Adipocyte (in vitro differentiated cells): ENCODE measurements around the gene GSX1.
A peak's percentile ranks its signal among the peaks of the same experiment; 100 is the strongest.

ENCODE experiments used
- DNase-seq: peaks from one replicate; pipeline ENCODE4 v3.0.0-alpha.2; 2015; ENCODE audit warnings: low read depth
- H3K27me3 ChIP-seq: replicated peaks from 2 replicates; pipeline ENCODE4 v1.7.0; 2013; ENCODE audit warnings: mild to moderate bottlenecking, low read length, moderate library complexity; ENCODE audit not compliant: control insufficient read depth, insufficient read depth
- H3K36me3 ChIP-seq: 2 replicates; pipeline ENCODE4 v1.7.0; 2013; ENCODE audit warnings: low read length, mild to moderate bottlenecking, moderate library complexity; ENCODE audit not compliant: control insufficient read depth, insufficient read depth, severe bottlenecking
- H3K4me1 ChIP-seq: 2 replicates; pipeline ENCODE4 v1.7.0; 2013; ENCODE audit warnings: mild to moderate bottlenecking, low read length, moderate library complexity; ENCODE audit not compliant: control insufficient read depth, insufficient read depth
- H3K4me3 ChIP-seq: 2 replicates; pipeline ENCODE4 v1.7.0; 2013; ENCODE audit warnings: mild to moderate bottlenecking, low read length, moderate library complexity
- H3K9ac ChIP-seq: 2 replicates; pipeline ENCODE4 v1.7.0; 2013; ENCODE audit warnings: mild to moderate bottlenecking, low read length, moderate library complexity
- H3K9me3 ChIP-seq: 2 replicates; pipeline ENCODE4 v1.7.0; 2013; ENCODE audit warnings: mild to moderate bottlenecking, low read length, moderate library complexity; ENCODE audit not compliant: control insufficient read depth

GSX1 gene

GRCh38 chr13:27782151-27782550 is 10.1 kb upstream of the GSX1 start:
- Histone ChIP-seq H3K27me3 (peaks cover 48% of the 10 kb centered on the region), H3K4me1 (no peaks in the 10 kb centered on the region), H3K4me3 (no peak overlapping the region), H3K9ac (no peak overlapping the region), H3K36me3 (no peaks in the 10 kb centered on the region), H3K9me3 (peaks cover 12% of the 10 kb centered on the region)
- no peak for DNase-seq

DNA sequence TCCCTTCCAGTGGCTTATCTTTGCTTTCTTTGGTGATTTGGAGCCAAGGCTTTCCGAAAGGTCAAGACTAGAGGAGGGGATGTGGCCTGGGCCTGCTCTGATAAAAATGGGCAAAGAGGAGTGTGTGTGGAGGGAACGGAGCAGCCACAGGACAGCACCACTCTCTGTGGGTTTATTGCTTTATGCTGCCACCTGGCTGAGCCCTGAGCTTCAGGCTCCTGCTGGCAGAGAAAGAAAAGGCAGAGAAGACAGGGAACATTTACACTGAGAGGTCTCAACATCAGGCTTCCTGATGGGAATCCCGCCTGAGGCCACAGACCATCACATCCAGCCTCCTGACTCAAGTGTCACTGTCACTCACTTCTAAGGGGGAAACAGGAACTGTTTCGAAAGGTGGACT is 9.2 kb upstream of the GSX1 start:
- Histone ChIP-seq H3K36me3 (no peaks in the 10 kb centered on the region), H3K9me3 (peaks cover 12% of the 10 kb centered on the region), H3K4me1 (no peaks in the 10 kb centered on the region), H3K9ac (no peak overlapping the region), H3K27me3 (peaks cover 50% of the 10 kb centered on the region), H3K4me3 (no peak overlapping the region)
- DNase-seq, result peak; percentile 30

- H3K27me3 ChIP-seq, result peaks cover 54% of the 10 kb centered on the region
- DNase-seq, result no peak
- no peaks in the 10 kb centered on the region for H3K36me3 ChIP-seq
- H3K9ac ChIP-seq, result no peak overlapping the region
- peaks cover 4% of the 10 kb centered on the region for H3K4me1 ChIP-seq
- H3K4me3 ChIP-seq, result no peak overlapping the region
- H3K9me3 ChIP-seq, result peaks cover 16% of the 10 kb centered on the region
These were observed 4.0 kb upstream of the GSX1 start for GRCh38 chr13:27788271-27788670.

DNA sequence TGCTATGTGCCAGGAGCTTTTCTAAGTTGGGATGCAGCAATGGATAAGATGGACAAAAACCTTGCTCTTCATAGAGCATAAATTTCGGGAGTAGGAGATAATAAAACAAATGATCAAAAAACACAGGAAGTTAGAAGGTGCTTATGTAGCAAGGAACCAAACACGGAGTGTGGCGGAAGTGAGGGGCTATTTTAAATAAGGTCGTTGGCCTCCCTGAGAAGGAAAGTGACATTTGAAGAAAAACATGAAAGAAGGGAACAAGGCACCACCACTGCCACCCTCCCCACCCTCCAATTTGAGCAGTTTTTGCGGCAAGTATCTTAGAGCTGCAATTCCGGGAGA is 3.2 kb upstream of the GSX1 start:
- peaks cover 4% of the 10 kb centered on the region for H3K4me1 ChIP-seq
- DNase-seq, result no peak
- no peaks in the 10 kb centered on the region for H3K36me3 ChIP-seq
- H3K27me3 ChIP-seq, result peaks cover 62% of the 10 kb centered on the region
- H3K9ac ChIP-seq, result no peak overlapping the region
- no peak overlapping the region for H3K4me3 ChIP-seq
- H3K9me3 ChIP-seq, result peaks cover 16% of the 10 kb centered on the region

- Histone ChIP-seq H3K4me3 (no peak overlapping the region), H3K9me3 (peaks cover 13% of the 10 kb centered on the region), H3K4me1 (peaks cover 4% of the 10 kb centered on the region), H3K36me3 (no peaks in the 10 kb centered on the region), H3K9ac (no peak overlapping the region), H3K27me3 (peaks cover 66% of the 10 kb centered on the region)
- no peak for DNase-seq
These were observed 2.6 kb upstream of the GSX1 start for GRCh38 chr13:27789495-27790303.

- Histone ChIP-seq H3K4me1 (peaks cover 4% of the 10 kb centered on the region), H3K36me3 (no peaks in the 10 kb centered on the region), H3K9me3 (peaks cover 5% of the 10 kb centered on the region), H3K27me3 (peaks cover 72% of the 10 kb centered on the region), H3K9ac (no peak overlapping the region), H3K4me3 (no peak overlapping the region)
- no peak for DNase-seq
These were observed 1.8 kb upstream of the GSX1 start for GRCh38 chr13:27790523-27790922.

GRCh38 chr13:27791146-27791900 is 960 bp upstream of the GSX1 start:
- no peak overlapping the region for H3K9ac ChIP-seq
- H3K4me1 ChIP-seq, result peaks cover 4% of the 10 kb centered on the region
- H3K27me3 ChIP-seq, result peaks cover 77% of the 10 kb centered on the region
- DNase-seq, result no peak
- peak overlapping the region; percentile 31 for H3K4me3 ChIP-seq
- no peaks in the 10 kb centered on the region for H3K36me3 ChIP-seq
- peaks cover 5% of the 10 kb centered on the region for H3K9me3 ChIP-seq

- H3K9me3 ChIP-seq, result peaks cover 5% of the 10 kb centered on the region
- H3K36me3 ChIP-seq, result no peaks in the 10 kb centered on the region
- H3K27me3 ChIP-seq, result peaks cover 82% of the 10 kb centered on the region
- no peak overlapping the region for H3K9ac ChIP-seq
- H3K4me3 ChIP-seq, result no peak overlapping the region
- peaks cover 4% of the 10 kb centered on the region for H3K4me1 ChIP-seq
- DNase-seq, result no peak
These were observed 336 bp upstream of the GSX1 start for GRCh38 chr13:27791901-27792392.

DNA sequence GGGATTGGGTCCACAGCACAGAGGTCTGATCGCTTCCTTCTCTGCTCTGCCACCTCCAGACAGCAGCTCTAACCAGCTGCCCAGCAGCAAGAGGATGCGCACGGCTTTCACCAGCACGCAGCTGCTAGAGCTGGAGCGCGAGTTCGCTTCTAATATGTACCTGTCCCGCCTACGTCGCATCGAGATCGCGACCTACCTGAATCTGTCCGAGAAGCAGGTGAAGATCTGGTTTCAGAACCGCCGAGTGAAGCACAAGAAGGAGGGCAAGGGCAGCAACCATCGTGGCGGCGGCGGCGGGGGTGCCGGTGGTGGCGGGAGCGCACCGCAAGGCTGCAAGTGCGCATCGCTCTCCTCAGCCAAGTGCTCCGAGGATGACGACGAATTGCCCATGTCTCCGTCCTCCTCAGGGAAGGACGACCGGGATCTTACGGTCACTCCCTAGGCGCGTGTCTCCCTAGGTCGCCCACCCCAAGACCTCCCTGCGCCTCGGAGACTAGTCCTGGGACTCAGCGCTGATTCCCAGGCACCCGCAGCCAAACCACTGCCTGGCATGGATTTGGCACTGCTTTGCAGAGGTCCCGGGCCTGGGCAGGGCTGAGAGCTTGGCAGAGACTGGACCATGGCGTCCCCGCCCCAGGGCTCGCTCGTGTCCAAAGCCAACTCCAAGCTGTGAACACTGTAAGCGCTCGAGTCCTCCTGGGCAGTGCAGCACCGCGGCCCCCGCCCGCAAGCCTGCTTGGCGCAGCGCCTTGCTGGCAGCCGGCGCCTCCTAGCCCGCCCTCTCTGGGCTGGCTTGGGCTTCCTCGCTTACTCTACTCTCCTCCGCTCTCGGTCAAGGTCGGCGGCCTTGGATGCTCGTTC is 1.5 kb downstream of the GSX1 start:
- no peaks in the 10 kb centered on the region for H3K36me3 ChIP-seq
- peaks cover 85% of the 10 kb centered on the region for H3K27me3 ChIP-seq
- H3K4me1 ChIP-seq, result peaks cover 4% of the 10 kb centered on the region
- H3K9ac ChIP-seq, result no peak overlapping the region
- peaks cover 5% of the 10 kb centered on the region for H3K9me3 ChIP-seq
- H3K4me3 ChIP-seq, result no peak overlapping the region
- DNase-seq, result no peak

DNA sequence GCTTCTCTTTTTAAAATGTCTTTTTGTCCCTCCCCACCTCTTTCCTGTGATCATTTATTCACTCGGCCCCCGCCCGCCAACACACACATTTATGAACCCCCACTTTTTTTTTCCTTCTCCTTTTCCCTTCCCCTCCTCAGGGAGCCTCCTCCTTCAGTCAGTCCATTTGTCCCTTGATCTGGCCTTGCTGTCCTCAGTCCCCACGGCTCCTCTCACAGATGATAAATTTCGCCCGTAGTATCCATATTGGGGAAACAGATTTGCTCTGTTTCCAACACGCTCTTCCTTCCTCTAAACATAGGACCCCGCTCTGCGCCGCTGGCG is 2.0 kb downstream of the GSX1 start:
- Histone ChIP-seq H3K9ac (no peak overlapping the region), H3K4me3 (no peak overlapping the region), H3K4me1 (peaks cover 4% of the 10 kb centered on the region), H3K27me3 (peaks cover 82% of the 10 kb centered on the region), H3K36me3 (no peaks in the 10 kb centered on the region), H3K9me3 (peaks cover 5% of the 10 kb centered on the region)
- no peak for DNase-seq
